ENCODE results near the gene ANO6. TPM values are rescaled to one million over a fixed set of nuclear protein-coding genes. Genes with fewer than 3 reads are reported as not detected.

Gene ANO6
- total RNA-seq, 3 donors from 2014 or later (not counting 1 experiment from before 2014, with no cell fraction given), result 26.6 to 31.0 (median 30.4) TPM

- Mint-ChIP-seq H3K27me3 (ENCODE audit: low read depth in 2 of 2) (no peaks in the 10 kb centered on the region), H3K4me3 (no peak overlapping the region), H3K36me3 (no peaks in the 10 kb centered on the region), H3K4me1 (peaks cover 5 to 10% of the 10 kb centered on the region in 2 donors), H3K9me3 (peaks cover 0 to 3% of the 10 kb centered on the region in 2 donors), H3K27ac (no peak overlapping the region)
- no peak overlapping the region for H3K27ac ChIP-seq (ENCODE audit: low read length)
- WGBS (ENCODE audit: insufficient coverage), result 100% methylated on average over 1 of the region's 1 CpG
- H3K9me3 ChIP-seq (ENCODE audit: control insufficient read depth, insufficient read depth, low read length), result no peaks in the 10 kb centered on the region
- no peak for ATAC-seq
- peaks cover 3% of the 10 kb centered on the region for H3K36me3 ChIP-seq (ENCODE audit: control insufficient read depth, insufficient read depth, low read length)
- H3K4me3 ChIP-seq (ENCODE audit: low read length), result no peak overlapping the region
- DNase-seq, result no peak
- no peaks in the 10 kb centered on the region for H3K4me1 ChIP-seq (ENCODE audit: control insufficient read depth, insufficient read depth, low read length)
- intact Hi-C loops (cut with micrococcal nuclease), result no loop called here
- no peaks in the 10 kb centered on the region for H3K27me3 ChIP-seq (ENCODE audit: control insufficient read depth, insufficient read depth, low read length)
- no peak for TF ChIP-seq CTCF (IDR thresholded peaks at IDR 0.05)
Measured at GRCh38 chr12:45309836-45310626, 94.1 kb downstream of the ANO6 start.

GRCh38 chr12:45310627-45310968 is 94.7 kb downstream of the ANO6 start:
- ATAC-seq (no peak), DNase-seq (no peak)
- intact Hi-C loops (cut with micrococcal nuclease), result no loop called here
- H3K36me3 ChIP-seq (ENCODE audit: control insufficient read depth, insufficient read depth, low read length), result peaks cover 3% of the 10 kb centered on the region
- Mint-ChIP-seq H3K36me3 (no peaks in the 10 kb centered on the region), H3K9me3 (peaks cover 0 to 3% of the 10 kb centered on the region in 2 donors), H3K27me3 (ENCODE audit: low read depth in 2 of 2) (no peaks in the 10 kb centered on the region), H3K4me3 (no peak overlapping the region), H3K27ac (no peak overlapping the region), H3K4me1 (peaks cover 11 to 12% of the 10 kb centered on the region in 2 donors)
- 91% methylated on average over 1 of the region's 1 CpG for WGBS (ENCODE audit: insufficient coverage)
- no peak overlapping the region for H3K27ac ChIP-seq (ENCODE audit: low read length)
- no peak overlapping the region for H3K4me3 ChIP-seq (ENCODE audit: low read length)
- no peaks in the 10 kb centered on the region for H3K9me3 ChIP-seq (ENCODE audit: control insufficient read depth, insufficient read depth, low read length)
- TF ChIP-seq CTCF (IDR thresholded peaks at IDR 0.05), result no peak
- no peaks in the 10 kb centered on the region for H3K27me3 ChIP-seq (ENCODE audit: control insufficient read depth, insufficient read depth, low read length)
- no peaks in the 10 kb centered on the region for H3K4me1 ChIP-seq (ENCODE audit: control insufficient read depth, insufficient read depth, low read length)

DNA sequence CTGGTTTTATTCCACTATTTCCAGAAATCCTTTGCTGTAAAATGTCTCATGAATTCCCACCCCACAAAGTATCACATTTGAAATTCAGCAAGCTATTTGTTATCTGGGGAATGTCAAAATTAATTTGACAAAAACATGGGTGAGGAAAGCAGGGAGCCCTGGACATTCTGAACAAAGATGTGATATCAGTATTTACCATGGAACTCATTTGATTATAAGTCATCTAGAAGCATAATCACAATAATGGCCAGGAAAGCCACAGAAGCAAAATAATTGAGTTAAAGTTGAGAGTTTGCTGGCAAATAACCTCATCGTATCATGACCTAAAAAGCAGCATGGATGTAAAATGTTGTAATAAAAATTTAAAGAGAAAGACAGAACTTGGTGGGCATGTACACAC is 96.1 kb downstream of the ANO6 start:
- intact Hi-C loops (cut with micrococcal nuclease), result no loop called here
- no peaks in the 10 kb centered on the region for H3K36me3 Mint-ChIP-seq
- no peaks in the 10 kb centered on the region for H3K27me3 Mint-ChIP-seq (ENCODE audit: low read depth in 2 of 2)

More for the DNA sequence above, 96.1 kb downstream of the ANO6 start:
- H3K36me3 ChIP-seq (ENCODE audit: control insufficient read depth, insufficient read depth, low read length), result peaks cover 3% of the 10 kb centered on the region
- H3K9me3 ChIP-seq (ENCODE audit: control insufficient read depth, insufficient read depth, low read length), result no peaks in the 10 kb centered on the region
- H3K9me3 Mint-ChIP-seq, result peaks cover 0 to 3% of the 10 kb centered on the region in 2 donors
- DNase-seq (no peak), ATAC-seq (no peak)
- no peak overlapping the region for H3K4me3 ChIP-seq (ENCODE audit: low read length)
- H3K27ac Mint-ChIP-seq, result no peak overlapping the region
- WGBS (ENCODE audit: insufficient coverage), result 100% methylated on average over 1 of the region's 1 CpG
- H3K27me3 ChIP-seq (ENCODE audit: control insufficient read depth, insufficient read depth, low read length), result no peaks in the 10 kb centered on the region
- no peak for TF ChIP-seq CTCF (IDR thresholded peaks at IDR 0.05)
- H3K27ac ChIP-seq (ENCODE audit: low read length), result no peak overlapping the region
- peaks cover 13 to 19% of the 10 kb centered on the region in 2 donors for H3K4me1 Mint-ChIP-seq
- H3K4me3 Mint-ChIP-seq, result no peak overlapping the region
- no peaks in the 10 kb centered on the region for H3K4me1 ChIP-seq (ENCODE audit: control insufficient read depth, insufficient read depth, low read length)
